GM19035 (cell line): Measurements from ENCODE around the gene FBLN1.
"Not testable (repeated sequence)": the region's sequence is repeated elsewhere in the genome, so short reads cannot be mapped to it uniquely, and the experiment has no call there.

Source experiments
- ATAC-seq: cut with Tn5 transposase; IDR thresholded peaks from one replicate; pipeline ENCODE4 v1.9.1; 2021; ENCODE audit not compliant: unreplicated experiment

FBLN1 gene

GRCh38 chr22:45582955-45583320 lies 80.3 kb downstream of the FBLN1 start:
- no peak for ATAC-seq

DNA sequence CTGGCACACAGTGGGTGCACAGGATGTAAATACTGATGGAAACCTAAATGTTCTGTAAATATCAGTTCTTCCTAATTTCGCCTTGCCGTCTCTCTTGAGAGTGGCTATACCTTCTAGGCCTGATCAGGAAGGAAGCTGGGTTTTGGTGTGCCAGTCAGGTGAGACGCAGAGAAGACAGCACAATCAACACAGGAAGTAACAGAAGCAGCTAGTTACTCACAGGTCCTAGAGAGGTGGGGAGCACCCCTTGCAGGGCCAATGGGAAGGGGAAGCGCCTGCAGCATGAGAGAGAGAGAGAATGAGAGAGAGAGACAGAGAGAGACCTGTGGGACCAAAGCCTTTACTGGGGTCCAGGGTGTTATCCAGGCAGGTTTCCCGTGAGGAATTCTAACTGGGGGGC lies 80.8 kb downstream of the FBLN1 start:
- ATAC-seq: no peak

DNA sequence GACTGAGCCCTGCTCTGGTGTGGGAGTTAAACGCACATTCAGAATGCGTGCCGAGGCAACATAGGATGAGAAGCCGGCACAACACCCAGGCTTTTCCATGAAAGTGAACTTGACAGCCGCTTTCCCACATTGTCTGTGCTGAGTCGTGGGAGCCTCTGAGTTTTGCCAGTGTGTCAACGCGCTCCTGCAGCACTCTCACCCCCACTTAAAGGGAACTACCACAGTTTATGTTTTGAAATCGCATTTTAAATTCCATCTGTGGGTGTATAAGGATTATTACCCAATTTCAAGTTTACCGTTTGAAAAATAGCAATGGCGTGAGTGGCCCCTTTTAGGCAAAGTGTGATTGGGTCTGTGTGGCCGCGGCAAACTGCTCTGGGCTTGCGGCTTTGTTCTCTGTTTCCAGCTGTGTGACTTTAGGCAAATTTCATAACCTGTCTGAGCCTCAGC lies 81.5 kb downstream of the FBLN1 start:
- no peak for ATAC-seq

- no peak for ATAC-seq
Observed at GRCh38 chr22:45584621-45585436, 82.1 kb downstream of the FBLN1 start.

DNA sequence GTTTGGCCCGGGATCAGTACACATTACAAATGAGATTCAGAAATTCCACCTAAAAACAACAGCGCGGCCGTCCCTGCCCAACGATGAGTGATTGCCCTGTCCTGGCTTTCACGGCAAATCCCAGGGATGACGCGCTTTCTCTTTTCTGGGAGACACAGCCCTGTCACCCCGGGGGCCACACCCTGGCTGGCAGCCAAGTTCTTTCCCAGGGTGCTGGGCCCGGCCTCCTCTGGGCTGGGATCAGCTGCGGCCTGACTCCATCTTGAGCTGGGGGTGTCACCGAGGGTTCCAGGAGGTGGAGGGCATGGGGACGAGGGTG lies 82.7 kb downstream of the FBLN1 start:
- no peak for ATAC-seq

GRCh38 chr22:45585946-45586540 lies 83.4 kb downstream of the FBLN1 start:
- ATAC-seq: no peak

GRCh38 chr22:45586651-45587405 lies 84.1 kb downstream of the FBLN1 start:
- ATAC-seq: no peak

DNA sequence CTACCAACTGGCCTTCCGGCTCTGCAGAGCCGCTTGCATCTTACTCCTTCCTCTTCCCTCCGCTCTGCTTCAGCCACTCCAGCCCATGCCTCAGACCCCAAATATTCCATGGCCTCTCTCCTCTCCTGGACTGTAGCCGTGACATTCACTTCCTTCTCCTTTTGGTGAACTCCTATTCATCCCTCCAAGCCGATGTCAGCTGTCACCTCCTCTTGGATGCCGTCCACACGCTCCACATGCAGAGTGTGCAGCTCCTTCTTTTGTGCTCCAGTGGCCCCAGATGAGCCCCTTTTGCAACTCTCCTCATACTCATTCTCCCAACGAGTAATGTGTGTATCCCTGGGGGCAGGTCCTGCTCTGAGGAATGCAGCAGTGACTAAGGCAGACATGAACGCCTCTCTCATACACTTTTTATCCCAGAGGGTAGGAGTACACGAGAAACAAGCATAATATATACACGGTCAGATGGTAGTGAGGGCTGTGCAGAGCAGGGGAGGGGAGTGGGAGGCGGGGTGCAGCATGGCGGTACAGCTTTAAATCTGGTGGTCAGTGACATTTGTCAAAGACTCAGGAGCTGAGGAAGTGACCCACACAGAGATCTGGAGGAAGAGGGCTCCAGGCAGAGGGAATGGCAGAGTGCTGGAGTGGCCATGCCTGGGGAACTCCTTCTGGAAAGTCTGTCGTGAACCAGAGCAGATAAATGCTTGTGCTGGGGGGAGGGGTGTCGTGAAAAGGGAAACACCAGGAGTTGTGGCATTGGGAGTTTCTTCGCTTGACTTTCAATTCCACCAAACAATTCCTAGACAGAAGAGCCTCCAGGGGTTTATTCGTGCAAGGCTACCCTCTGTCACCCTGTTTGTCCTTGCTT lies 85.2 kb downstream of the FBLN1 start:
- ATAC-seq: no peak

DNA sequence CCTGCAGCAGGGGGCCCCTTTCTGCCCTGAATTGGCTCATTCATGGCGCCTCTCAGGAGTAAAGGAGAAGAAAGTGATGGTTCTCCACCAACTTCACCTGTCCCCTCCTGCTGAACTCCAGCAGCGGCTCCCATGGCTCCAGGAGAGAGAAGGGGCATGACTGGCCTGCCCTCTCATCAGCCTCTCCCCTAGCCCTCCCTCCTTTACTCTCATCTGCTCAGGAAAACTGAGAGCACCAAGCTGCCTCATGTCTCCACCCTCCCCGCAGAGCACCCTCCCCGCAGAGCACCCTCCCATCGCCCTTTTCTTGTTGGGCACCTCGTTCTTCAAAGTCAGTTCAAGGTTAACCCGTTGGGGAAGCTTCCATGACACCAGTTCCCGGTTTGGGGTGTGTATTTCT lies 86.9 kb downstream of the FBLN1 start:
- ATAC-seq: no peak

GRCh38 chr22:45590262-45590661 lies 87.6 kb downstream of the FBLN1 start:
- no peak for ATAC-seq

DNA sequence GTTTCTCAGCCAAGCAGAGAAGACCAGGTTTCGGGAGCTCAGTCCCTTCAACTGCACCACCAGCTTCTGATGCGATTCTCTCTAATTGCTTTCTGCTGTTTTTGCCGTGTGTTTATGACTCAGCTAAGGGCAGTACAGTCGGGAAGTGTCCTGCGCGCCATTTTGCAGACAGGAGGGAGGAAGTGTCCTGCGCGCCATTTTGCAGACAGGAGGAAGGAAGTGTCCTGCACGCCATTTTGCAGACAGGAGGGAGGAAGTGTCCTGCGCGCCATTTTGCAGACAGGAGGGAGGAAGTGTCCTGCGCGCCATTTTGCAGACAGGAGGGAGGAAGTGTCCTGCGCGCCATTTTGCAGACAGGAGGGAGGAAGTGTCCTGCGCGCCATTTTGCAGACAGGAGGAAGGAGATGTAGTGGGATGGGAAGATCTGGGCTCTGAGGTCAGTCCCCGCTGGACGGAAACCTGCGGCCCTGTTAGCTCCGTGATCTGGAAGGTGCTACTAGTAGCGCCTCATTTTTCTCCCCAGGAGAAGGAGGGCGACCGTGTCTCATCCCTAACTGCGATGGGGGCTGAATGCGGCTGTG lies 89.0 kb downstream of the FBLN1 start:
- not testable (repeated sequence) for ATAC-seq

GRCh38 chr22:45594123-45594941 lies 91.6 kb downstream of the FBLN1 start:
- ATAC-seq: no peak

- ATAC-seq: no peak
Observed at GRCh38 chr22:45597460-45598192, 94.9 kb downstream of the FBLN1 start.

DNA sequence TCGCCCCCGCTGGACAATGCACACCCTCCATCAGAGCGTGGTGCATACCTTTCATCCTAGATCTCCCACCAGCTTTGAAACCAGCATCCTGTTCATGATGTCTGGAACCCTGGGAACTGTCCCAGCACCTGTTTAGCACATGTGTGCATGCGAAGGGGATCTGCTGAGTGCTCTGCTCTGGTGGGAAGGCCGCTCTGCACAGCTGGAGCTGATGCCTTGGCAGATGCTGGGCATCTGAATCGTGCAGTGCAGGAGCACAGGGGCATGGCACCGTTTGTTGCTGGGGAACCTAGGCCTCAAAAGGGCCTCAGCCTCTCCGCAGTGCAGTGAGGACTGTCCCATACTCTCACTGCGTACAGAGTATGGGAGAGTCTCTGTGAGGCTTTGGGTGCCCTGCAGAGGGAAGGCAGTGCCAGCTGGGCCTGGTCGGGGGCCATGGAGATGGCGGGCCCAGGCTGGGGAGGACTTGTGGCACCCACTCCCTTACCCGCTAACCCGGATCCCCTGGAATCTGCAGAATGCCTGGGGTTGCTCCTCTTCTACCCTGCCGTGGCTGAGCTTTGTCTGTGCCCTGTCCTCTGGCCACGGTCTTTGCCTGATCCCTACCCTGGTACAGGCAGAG lies 96.0 kb downstream of the FBLN1 start:
- no peak for ATAC-seq

GRCh38 chr22:45599836-45600577 lies 97.3 kb downstream of the FBLN1 start:
- no peak for ATAC-seq

GRCh38 chr22:45600790-45601730 lies 98.4 kb downstream of the FBLN1 start:
- no peak for ATAC-seq
